GM19397 (cell line): ENCODE results near the gene CCDC92B.
"Not testable (repeated sequence)": the region's sequence is repeated elsewhere in the genome, so short reads cannot be mapped to it uniquely, and the experiment has no call there.

Experiments
- ATAC-seq: cut with Tn5 transposase; IDR thresholded peaks from one replicate; pipeline ENCODE4 v1.9.1; 2021; ENCODE audit warnings: mild to moderate bottlenecking, moderate library complexity; ENCODE audit not compliant: unreplicated experiment

CCDC92B gene

DNA sequence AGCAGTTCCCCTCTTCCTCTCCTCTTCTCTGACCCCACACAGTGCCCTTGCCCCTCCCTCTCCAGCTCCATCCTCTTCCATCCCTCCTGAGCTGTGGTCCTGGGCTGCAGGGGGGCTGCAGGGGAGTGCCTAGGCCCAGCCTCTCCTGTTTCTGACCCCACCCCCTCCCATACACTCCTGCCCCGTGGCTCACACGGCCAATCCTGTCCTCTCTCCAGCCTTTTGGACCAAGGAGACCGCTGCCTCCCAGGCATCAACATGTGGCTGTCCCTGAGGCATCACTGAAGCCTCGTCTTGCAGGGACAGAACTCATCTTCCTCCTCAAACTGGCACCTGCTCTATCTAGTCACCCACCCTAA, 44.6 kb downstream of the CCDC92B start:
- no peak for ATAC-seq

- ATAC-seq = no peak
Observed at GRCh38 chr17:2704031-2704889, 45.2 kb downstream of the CCDC92B start.

GRCh38 chr17:2703606-2704005, 45.8 kb downstream of the CCDC92B start:
- ATAC-seq = no peak

DNA sequence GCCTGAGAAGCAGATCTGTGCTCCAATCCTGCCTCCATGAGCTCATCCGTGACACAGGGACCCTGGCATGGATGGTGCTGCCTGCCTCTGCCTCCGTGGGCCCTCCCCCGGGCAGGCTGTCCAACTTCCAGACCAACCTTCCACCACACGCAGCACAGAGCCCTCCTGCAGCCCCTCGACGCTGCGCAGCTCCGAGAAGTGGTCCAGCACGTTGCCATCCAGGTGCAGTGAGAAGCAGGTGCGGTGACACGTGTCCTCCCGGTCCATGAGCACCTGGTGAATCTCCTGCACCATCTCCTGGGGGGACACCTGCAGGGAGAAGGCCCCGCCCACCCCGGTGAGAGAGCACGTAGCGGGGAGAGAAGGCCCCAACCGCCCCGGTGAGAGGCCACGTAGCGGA, 46.3 kb downstream of the CCDC92B start:
- ATAC-seq = no peak

DNA sequence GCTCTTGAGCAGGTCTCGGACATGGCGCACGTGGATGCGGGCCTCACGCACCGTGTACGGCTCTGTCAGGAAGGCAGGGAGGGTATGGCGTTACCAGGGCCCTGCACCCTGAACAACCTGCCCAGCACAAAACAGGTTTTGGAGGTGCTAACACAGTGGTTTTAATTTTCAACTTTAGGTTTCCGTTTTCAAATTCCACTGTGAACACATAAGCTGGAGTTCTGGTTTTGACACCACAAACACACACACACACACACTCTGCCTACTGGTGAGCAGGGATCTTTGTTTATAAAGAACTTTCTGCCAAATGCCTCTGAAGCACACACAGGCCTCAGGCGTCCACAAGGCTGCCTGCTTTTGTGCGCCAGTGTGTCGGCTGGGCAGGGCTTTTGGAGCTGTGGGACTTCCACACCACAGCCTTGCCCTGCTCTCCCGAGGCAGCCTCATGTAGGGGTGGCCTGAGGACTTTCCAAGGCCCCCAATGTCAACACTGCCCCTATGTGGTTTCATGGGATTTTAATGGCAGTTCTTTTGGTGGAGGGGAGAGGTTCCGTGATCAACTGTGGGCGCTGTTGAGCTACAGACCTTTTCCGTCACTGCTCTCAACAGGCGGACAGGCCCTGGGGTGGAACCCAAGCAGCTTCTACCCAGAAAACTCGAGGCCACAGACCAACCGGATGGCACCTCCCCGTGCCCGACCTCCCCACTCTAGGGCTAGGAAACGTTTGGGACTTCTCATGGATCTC, 47.3 kb downstream of the CCDC92B start:
- no peak for ATAC-seq

DNA sequence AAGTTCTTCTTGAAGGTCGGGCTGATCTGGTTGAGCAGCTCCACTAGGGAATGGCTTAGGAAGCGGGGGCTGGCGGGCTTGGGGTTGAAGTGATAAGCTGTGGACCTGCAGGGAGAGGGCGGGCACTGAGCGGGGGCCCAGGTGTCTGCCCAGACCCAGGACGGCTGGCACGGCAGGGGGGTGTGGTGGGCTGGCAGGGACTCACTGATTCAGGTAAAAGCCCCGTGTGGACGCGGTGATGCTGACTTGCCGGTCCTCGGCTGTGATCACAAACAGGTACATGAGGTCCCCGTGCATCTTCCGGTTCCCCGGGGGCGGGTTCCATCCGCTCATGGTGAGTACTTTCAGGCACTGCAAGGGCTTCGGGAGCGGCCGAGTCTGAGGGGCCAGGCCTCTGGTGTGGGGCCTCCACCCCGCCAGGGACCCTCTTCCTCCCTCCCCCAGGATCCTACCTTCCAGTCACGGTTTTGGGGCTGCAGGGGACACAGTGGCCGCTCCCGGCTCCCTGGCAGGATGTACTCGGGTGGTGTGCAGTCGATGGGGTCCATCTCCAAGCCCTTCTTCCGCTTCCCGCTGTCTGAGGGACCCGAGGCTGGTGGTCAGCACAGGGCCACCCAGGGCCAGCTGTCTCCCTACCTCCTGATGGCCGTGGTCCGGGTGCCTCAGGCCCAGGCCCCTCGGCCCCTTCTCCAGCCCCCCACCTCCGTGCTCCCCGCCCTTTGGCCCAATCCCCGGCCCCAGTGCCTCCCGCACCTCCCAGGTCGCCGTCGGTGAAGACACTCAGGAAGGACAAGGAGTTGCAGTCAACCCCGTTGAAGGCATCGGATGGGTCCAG, 48.1 kb downstream of the CCDC92B start:
- no peak for ATAC-seq

GRCh38 chr17:2700491-2701141, 48.8 kb downstream of the CCDC92B start:
- ATAC-seq = no peak

DNA sequence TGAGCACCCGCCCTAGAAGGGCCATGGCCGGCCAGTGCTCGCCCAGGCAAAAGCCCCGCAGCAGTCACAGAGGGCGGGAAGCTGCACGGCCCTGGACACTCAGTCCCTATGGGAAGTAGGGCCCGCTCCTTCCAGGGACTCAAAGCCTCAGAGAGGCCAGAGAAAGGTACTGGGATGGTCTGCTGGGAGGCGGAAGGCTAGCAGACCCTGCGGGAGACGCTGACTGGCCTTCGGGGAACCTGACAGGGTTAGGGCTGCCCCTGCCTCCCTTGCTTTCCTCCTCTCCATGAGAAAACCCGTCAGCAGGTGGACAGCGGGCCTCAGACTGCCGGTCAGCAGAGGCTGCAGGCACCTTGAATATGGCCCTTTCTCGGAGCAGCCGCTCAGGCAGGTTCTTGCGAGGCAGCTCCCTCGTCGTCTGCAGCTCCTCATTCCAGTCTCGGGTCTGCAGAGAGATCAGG, 49.4 kb downstream of the CCDC92B start:
- ATAC-seq = no peak

GRCh38 chr17:2699216-2699805, 50.1 kb downstream of the CCDC92B start:
- ATAC-seq = not testable (repeated sequence)

DNA sequence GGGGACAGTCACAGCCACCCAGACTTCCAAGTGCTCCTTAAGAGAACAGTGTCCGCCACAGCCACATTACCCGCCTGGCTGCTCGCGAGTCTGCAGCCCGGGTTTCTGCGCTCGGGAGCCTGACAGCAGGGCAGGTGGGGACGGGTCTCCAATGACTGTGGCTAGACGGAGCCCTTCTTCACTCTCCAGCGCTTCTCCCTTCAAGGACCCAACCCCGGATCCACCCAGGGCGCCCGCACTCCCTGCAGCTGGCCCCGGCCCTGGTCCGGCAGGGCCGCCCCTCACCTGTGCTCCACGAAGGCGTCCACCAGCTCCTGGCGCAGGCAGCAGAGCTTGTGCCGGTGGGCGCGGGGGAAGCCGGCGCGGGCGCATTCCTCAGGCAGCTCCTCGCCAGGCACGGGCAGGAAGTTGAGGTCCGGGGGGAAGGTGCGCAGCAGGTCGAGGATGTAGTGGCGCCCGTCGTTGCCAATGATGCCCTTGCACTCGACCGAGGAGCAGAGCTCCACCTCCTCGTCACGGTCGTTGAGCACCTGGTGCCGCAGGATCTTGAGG, 51.8 kb downstream of the CCDC92B start:
- no peak for ATAC-seq

- no peak for ATAC-seq
Observed at GRCh38 chr17:2695961-2696760, 53.3 kb downstream of the CCDC92B start.

- no peak for ATAC-seq
Observed at GRCh38 chr17:2695243-2695960, 54.0 kb downstream of the CCDC92B start.

DNA sequence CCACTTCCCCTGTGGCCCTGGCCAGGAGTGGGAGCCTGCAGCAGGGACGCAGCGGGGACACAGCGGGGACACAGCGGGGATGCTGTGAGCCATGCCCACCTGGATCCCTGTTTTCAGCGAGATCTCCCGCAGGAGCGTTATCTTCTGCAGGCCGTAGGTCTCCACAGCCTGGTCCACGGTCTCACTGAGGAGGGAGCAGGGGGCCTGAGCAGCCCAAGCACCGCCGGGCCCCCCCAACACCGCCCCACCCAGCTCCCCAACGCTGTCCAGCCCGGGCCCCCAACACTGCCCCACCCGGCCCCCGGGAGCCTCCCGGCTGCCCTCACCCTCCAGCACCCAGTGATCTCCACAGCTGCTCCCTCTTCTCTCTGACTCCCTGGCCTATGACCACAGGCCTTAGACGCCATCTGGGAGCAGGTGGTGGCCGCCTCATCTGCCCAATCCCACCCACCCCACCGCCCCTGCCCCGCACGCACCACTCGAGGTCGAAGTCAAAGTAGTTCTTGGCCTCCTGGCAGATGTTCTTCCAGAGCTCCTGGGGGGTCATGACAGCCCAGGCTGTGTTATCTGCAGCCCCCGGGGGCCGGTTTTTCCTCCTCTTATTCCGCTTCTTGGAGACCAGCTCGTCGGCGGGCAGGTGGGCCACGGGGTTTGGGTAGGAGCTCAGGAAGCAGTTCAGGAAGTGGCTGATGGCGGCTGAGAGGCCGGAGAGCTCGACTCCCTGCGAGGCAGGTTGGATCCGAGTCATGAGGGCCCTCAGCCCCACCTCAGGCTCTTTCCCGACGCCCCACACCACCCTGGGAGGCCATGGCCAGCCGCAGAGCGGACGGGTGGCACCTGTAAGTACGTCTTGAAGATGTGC, 54.8 kb downstream of the CCDC92B start:
- ATAC-seq = no peak

DNA sequence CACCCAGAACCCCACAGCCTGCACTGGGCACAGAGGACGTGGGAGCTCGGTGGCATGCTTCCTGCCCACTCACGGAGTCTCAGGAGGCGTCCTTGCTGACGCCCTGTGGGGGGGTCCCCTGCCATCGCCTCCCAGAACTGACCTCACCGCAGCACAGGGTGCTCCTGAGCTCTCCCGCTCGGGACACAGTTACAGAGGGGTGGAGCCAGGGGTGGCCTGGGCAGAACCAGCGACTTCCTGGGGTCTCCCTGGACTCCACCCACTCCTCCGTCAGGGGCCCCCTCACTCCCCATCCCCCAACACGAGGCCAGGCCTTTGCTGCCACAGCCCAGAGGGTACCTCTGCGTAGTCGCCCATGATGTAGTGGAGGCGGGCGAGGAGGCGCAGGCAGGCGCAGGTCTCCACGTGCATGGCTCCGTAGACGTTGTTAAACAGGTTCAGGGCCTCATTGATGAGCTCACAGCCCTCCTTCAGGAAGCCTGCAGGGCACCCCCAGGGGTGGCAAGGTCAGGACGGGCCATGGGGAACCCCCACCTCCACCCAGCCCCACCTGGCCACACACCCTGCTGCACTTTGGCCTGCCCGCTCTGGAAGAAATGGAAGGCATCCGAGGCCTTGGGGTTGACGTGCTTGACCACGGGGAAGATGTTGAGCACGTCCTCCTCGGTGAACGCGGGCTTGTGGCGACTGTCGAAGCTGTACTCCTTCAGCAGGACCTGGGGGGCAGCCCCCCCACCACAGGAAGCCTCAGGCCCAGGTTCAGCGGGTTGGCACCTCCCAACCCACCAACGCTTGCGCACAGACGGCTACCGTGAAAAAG, 55.7 kb downstream of the CCDC92B start:
- no peak for ATAC-seq

- ATAC-seq = no peak
Observed at GRCh38 chr17:2692781-2693135, 56.7 kb downstream of the CCDC92B start.

DNA sequence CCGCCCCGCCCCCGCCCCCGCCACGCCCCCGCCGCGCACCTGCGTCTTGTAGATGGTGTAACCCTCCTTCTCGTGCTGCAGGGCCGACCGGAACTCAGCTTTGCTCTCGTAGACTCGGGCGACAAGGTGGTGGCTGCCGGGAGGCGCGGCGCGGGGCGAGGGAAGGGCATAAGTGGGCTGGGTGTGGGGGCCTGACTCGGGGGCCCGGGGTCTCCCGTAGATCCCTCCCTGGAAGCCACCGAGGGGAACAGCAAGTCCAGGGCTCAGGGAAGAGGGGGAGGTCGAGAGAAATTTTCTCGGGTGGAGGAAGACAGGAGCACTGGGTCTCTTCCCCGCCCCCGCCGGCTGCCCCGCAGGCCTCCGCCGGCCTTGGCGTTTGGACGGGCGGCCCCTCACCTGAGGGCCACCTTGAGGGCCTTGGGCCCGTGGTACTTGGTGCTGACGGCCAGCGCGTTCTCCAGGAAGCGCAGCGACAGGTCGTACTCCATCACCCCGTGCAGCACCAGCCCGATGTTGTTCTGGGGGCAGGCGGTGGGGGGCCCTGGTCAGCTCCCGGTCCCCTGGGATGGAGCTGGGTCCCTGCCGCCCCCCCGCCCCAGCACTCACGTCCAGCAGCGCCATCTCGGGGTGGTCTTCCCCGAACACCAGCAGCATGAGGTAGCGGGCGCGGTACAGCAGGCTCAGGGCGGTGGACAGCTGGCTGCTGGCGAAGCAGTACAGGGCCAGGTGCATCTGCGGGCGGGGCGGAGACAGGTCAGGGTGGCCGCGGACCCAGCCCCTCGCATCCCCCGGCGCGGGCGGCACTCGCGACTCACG, 57.3 kb downstream of the CCDC92B start:
- no peak for ATAC-seq
